Measurements from ENCODE around the gene SMIM45.

The SMIM45 gene

GRCh38 chr22:41908411-41909309, 43.3 kb upstream of the SMIM45 start:
- ATAC-seq (ENCODE audit: insufficient read depth, low read depth): peak; percentile 37; the same call in 2 of the 3 replicates
- H3K4me2 ChIP-seq (ENCODE audit: insufficient read depth, low read length): no peak overlapping the region
- no peak for DNase-seq
- H3K4me1 ChIP-seq (ENCODE audit: insufficient read depth, low read length): no peaks in the 10 kb centered on the region
- H3K4me3 ChIP-seq (ENCODE audit: low read depth in 1 of 2, low read length in 2 of 2): no peak overlapping the region
- no peaks in the 10 kb centered on the region for H3K9me3 ChIP-seq (ENCODE audit: insufficient read depth, low read length, severe bottlenecking)
- TF ChIP-seq EZH2 (IDR thresholded peaks at IDR 0.05; ENCODE audit: borderline replicate concordance, low read depth, low read length, severe bottlenecking) (no peak), CTCF (IDR thresholded peaks at IDR 0.05; ENCODE audit: borderline replicate concordance, extremely low read depth, low read length, poor library complexity, severe bottlenecking) (no peak)
- peaks cover 38% of the 10 kb centered on the region for H3K36me3 ChIP-seq (ENCODE audit: insufficient read depth, low read length)
- H3K27ac ChIP-seq (ENCODE audit: low read length): no peak overlapping the region
- no peaks in the 10 kb centered on the region for H3K27me3 ChIP-seq (ENCODE audit: insufficient read depth, low read length, poor library complexity)
- H2AFZ ChIP-seq (ENCODE audit: low read depth, low read length): no peak overlapping the region
- H3K9ac ChIP-seq (ENCODE audit: low read depth, low read length): no peak overlapping the region
- no peaks in the 10 kb centered on the region for H3K79me2 ChIP-seq (ENCODE audit: insufficient read depth, low read length)
- H4K20me1 ChIP-seq (ENCODE audit: insufficient read depth, low read length): peaks cover 45% of the 10 kb centered on the region

- ATAC-seq (ENCODE audit: insufficient read depth, low read depth) (no peak), DNase-seq (no peak)
- H3K4me2 ChIP-seq (ENCODE audit: insufficient read depth, low read length): no peak overlapping the region
- no peak overlapping the region for H3K4me3 ChIP-seq (ENCODE audit: low read depth in 1 of 2, low read length in 2 of 2)
- H3K9me3 ChIP-seq (ENCODE audit: insufficient read depth, low read length, severe bottlenecking): no peaks in the 10 kb centered on the region
- H3K79me2 ChIP-seq (ENCODE audit: insufficient read depth, low read length): no peaks in the 10 kb centered on the region
- H3K36me3 ChIP-seq (ENCODE audit: insufficient read depth, low read length): peaks cover 30% of the 10 kb centered on the region
- TF ChIP-seq EZH2 (IDR thresholded peaks at IDR 0.05; ENCODE audit: borderline replicate concordance, low read depth, low read length, severe bottlenecking): no peak
- TF ChIP-seq CTCF (IDR thresholded peaks at IDR 0.05; ENCODE audit: borderline replicate concordance, extremely low read depth, low read length, poor library complexity, severe bottlenecking): no peak
- H3K27me3 ChIP-seq (ENCODE audit: insufficient read depth, low read length, poor library complexity): no peaks in the 10 kb centered on the region
- H3K9ac ChIP-seq (ENCODE audit: low read depth, low read length): no peak overlapping the region
- H2AFZ ChIP-seq (ENCODE audit: low read depth, low read length): no peak overlapping the region
- H4K20me1 ChIP-seq (ENCODE audit: insufficient read depth, low read length): peaks cover 40% of the 10 kb centered on the region
- no peak overlapping the region for H3K27ac ChIP-seq (ENCODE audit: low read length)
- H3K4me1 ChIP-seq (ENCODE audit: insufficient read depth, low read length): no peaks in the 10 kb centered on the region
Observed at GRCh38 chr22:41909310-41910049, 42.5 kb upstream of the SMIM45 start.

GRCh38 chr22:41910050-41911000, 41.6 kb upstream of the SMIM45 start:
- Histone ChIP-seq H3K4me2 (ENCODE audit: insufficient read depth, low read length) (no peak overlapping the region), H3K79me2 (ENCODE audit: insufficient read depth, low read length) (no peaks in the 10 kb centered on the region), H4K20me1 (ENCODE audit: insufficient read depth, low read length) (peaks cover 41% of the 10 kb centered on the region), H3K27me3 (ENCODE audit: insufficient read depth, low read length, poor library complexity) (peaks cover 3% of the 10 kb centered on the region), H3K4me3 (ENCODE audit: low read depth in 1 of 2, low read length in 2 of 2) (no peak overlapping the region), H3K9ac (ENCODE audit: low read depth, low read length) (no peak overlapping the region), H3K36me3 (ENCODE audit: insufficient read depth, low read length) (peaks cover 21% of the 10 kb centered on the region), H3K4me1 (ENCODE audit: insufficient read depth, low read length) (no peaks in the 10 kb centered on the region; the same call in 1 of the 2 replicates), H3K27ac (ENCODE audit: low read length) (no peak overlapping the region), H2AFZ (ENCODE audit: low read depth, low read length) (no peak overlapping the region), H3K9me3 (ENCODE audit: insufficient read depth, low read length, severe bottlenecking) (no peaks in the 10 kb centered on the region)
- no peak for TF ChIP-seq EZH2 (IDR thresholded peaks at IDR 0.05; ENCODE audit: borderline replicate concordance, low read depth, low read length, severe bottlenecking)
- no peak for TF ChIP-seq CTCF (IDR thresholded peaks at IDR 0.05; ENCODE audit: borderline replicate concordance, extremely low read depth, low read length, poor library complexity, severe bottlenecking)
- no peak for ATAC-seq (ENCODE audit: insufficient read depth, low read depth)
- DNase-seq: no peak

Measured in DND-41 (cell line).